Measurements from ENCODE around the gene SSU72. TPM values are rescaled to one million over a fixed set of nuclear protein-coding genes. Genes with fewer than 3 reads are reported as not detected.
"Not testable (repeated sequence)": the region's sequence is repeated elsewhere in the genome, so short reads cannot be mapped to it uniquely, and the experiment has no call there.

The SSU72 gene
- polyA plus RNA-seq, 1 donor from 2014 or later = 56.2 TPM

DNA sequence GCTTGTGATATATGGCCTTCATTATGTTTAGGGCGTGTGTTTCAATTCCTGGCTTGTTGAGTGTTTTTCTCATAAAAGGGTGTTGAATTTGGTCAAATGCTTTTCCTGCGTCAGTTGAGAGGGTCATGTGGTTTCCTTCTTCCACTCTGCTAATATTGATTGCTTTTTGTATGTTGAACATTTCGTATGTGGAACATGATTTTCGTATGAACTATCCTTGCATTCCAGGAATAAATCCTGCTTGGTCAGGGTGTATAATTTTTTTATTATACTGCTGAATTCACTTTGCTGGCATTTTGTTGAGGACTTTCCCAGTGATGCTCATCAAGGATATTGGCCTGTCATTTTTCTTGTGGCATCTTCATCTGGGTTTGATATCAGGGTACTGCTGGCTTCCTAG, 67.4 kb downstream of the SSU72 start:
- Histone ChIP-seq H2AFZ (ENCODE audit: low read depth, low read length) (no peak overlapping the region), H4K20me1 (ENCODE audit: insufficient read depth) (no peaks in the 10 kb centered on the region), H3K9me3 (ENCODE audit: low read length) (no peaks in the 10 kb centered on the region), H3K9ac (ENCODE audit: low read length) (no peak overlapping the region), H3K4me2 (ENCODE audit: low read length) (no peak overlapping the region), H3K27me3 (ENCODE audit: insufficient read depth, low read depth, low read length) (no peaks in the 10 kb centered on the region), H3F3A (ENCODE audit: insufficient read depth, low read length, poor library complexity, severe bottlenecking) (no peaks in the 10 kb centered on the region), H3K79me2 (replicated peaks; ENCODE audit: insufficient read depth, low read length) (no peaks in the 10 kb centered on the region), H3K27ac (ENCODE audit: low read length) (no peak overlapping the region), H3K9me2 (ENCODE audit: insufficient read depth, low read length) (no peaks in the 10 kb centered on the region), H3K4me3 (ENCODE audit: low read length) (no peak overlapping the region), H3K36me3 (ENCODE audit: insufficient read depth, low read length) (no peaks in the 10 kb centered on the region)
- TF ChIP-seq RAD21 (conservative IDR thresholded peaks at IDR 0.05) = no peak
- TF ChIP-seq SMC3 (conservative IDR thresholded peaks at IDR 0.05; ENCODE audit: poor library complexity) = no peak
- no peak for TF ChIP-seq EZH2 (IDR thresholded peaks at IDR 0.05; ENCODE audit: borderline replicate concordance, insufficient read depth, low read length, poor library complexity, severe bottlenecking)
- TF ChIP-seq, protein P1, sequence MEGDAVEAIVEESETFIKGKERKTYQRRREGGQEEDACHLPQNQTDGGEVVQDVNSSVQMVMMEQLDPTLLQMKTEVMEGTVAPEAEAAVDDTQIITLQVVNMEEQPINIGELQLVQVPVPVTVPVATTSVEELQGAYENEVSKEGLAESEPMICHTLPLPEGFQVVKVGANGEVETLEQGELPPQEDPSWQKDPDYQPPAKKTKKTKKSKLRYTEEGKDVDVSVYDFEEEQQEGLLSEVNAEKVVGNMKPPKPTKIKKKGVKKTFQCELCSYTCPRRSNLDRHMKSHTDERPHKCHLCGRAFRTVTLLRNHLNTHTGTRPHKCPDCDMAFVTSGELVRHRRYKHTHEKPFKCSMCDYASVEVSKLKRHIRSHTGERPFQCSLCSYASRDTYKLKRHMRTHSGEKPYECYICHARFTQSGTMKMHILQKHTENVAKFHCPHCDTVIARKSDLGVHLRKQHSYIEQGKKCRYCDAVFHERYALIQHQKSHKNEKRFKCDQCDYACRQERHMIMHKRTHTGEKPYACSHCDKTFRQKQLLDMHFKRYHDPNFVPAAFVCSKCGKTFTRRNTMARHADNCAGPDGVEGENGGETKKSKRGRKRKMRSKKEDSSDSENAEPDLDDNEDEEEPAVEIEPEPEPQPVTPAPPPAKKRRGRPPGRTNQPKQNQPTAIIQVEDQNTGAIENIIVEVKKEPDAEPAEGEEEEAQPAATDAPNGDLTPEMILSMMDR (IDR thresholded peaks at IDR 0.05; ENCODE audit: poor library complexity, severe bottlenecking) = no peak
- no peak for TF ChIP-seq EP300 (conservative IDR thresholded peaks at IDR 0.05; ENCODE audit: poor library complexity, severe bottlenecking)
- TF ChIP-seq, protein P2, sequence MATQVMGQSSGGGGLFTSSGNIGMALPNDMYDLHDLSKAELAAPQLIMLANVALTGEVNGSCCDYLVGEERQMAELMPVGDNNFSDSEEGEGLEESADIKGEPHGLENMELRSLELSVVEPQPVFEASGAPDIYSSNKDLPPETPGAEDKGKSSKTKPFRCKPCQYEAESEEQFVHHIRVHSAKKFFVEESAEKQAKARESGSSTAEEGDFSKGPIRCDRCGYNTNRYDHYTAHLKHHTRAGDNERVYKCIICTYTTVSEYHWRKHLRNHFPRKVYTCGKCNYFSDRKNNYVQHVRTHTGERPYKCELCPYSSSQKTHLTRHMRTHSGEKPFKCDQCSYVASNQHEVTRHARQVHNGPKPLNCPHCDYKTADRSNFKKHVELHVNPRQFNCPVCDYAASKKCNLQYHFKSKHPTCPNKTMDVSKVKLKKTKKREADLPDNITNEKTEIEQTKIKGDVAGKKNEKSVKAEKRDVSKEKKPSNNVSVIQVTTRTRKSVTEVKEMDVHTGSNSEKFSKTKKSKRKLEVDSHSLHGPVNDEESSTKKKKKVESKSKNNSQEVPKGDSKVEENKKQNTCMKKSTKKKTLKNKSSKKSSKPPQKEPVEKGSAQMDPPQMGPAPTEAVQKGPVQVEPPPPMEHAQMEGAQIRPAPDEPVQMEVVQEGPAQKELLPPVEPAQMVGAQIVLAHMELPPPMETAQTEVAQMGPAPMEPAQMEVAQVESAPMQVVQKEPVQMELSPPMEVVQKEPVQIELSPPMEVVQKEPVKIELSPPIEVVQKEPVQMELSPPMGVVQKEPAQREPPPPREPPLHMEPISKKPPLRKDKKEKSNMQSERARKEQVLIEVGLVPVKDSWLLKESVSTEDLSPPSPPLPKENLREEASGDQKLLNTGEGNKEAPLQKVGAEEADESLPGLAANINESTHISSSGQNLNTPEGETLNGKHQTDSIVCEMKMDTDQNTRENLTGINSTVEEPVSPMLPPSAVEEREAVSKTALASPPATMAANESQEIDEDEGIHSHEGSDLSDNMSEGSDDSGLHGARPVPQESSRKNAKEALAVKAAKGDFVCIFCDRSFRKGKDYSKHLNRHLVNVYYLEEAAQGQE (IDR thresholded peaks at IDR 0.05; ENCODE audit: borderline replicate concordance) = no peak
- no peak for TF ChIP-seq POLR2AphosphoS5 (IDR thresholded peaks at IDR 0.05)

DNA sequence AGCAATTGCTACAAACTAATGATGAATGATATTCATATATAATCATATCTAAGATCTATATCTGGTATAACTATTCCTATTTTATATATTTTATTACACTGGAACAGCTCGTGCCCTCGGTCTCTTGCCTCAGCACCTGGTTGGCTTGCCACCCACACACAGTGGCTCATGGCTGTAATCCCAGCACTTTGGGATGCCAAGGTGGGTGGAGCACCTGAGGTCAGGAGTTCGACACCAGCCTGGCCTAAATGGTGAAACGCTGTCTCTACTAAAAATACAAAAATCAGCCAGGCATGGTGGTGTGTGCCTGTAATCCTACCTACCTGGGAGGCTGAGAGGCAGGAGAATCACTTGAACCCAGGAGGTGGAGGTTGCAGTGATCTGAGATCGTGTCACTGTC, 68.9 kb downstream of the SSU72 start:
- not testable (repeated sequence) for H3K4me3 ChIP-seq (ENCODE audit: low read length); H3K9me2 ChIP-seq (ENCODE audit: insufficient read depth, low read length); H3F3A ChIP-seq (ENCODE audit: insufficient read depth, low read length, poor library complexity, severe bottlenecking); H4K20me1 ChIP-seq (ENCODE audit: insufficient read depth); H3K9me3 ChIP-seq (ENCODE audit: low read length); H3K4me2 ChIP-seq (ENCODE audit: low read length); H3K36me3 ChIP-seq (ENCODE audit: insufficient read depth, low read length); H3K9ac ChIP-seq (ENCODE audit: low read length); H2AFZ ChIP-seq (ENCODE audit: low read depth, low read length); H3K27ac ChIP-seq (ENCODE audit: low read length); H3K79me2 ChIP-seq (replicated peaks; ENCODE audit: insufficient read depth, low read length); H3K27me3 ChIP-seq (ENCODE audit: insufficient read depth, low read depth, low read length)

DNA sequence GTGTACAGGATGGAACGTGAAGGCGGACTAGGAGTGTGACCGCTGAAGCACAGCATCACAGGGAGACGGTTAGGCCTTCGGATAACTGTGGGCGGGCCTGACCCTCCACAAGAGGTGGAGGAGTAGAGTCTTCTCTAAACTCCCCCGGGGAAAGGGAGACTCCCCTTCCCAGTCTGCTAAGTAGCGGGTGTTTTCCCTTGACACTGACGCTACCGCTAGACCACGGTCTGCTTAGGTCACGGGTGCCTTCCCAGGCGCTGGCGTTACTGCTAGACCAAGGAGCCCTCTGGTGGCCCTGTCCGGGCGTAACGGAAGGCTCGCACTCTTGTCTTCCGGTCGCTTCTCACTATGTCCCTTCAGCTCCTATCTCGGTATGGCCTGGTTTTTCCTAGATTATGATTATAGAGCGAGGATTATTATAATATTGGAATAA, 69.3 kb downstream of the SSU72 start:
- H3K27ac ChIP-seq (ENCODE audit: low read length); H2AFZ ChIP-seq (ENCODE audit: low read depth, low read length); H3K36me3 ChIP-seq (ENCODE audit: insufficient read depth, low read length); H3K9me3 ChIP-seq (ENCODE audit: low read length); H3K79me2 ChIP-seq (replicated peaks; ENCODE audit: insufficient read depth, low read length); H3K27me3 ChIP-seq (ENCODE audit: insufficient read depth, low read depth, low read length); H3K4me3 ChIP-seq (ENCODE audit: low read length); H3F3A ChIP-seq (ENCODE audit: insufficient read depth, low read length, poor library complexity, severe bottlenecking); H3K4me2 ChIP-seq (ENCODE audit: low read length); H4K20me1 ChIP-seq (ENCODE audit: insufficient read depth); H3K9ac ChIP-seq (ENCODE audit: low read length); H3K9me2 ChIP-seq (ENCODE audit: insufficient read depth, low read length): not testable (repeated sequence)
- peak; percentile 19 for TF ChIP-seq SMC3 (conservative IDR thresholded peaks at IDR 0.05; ENCODE audit: poor library complexity)

DNA sequence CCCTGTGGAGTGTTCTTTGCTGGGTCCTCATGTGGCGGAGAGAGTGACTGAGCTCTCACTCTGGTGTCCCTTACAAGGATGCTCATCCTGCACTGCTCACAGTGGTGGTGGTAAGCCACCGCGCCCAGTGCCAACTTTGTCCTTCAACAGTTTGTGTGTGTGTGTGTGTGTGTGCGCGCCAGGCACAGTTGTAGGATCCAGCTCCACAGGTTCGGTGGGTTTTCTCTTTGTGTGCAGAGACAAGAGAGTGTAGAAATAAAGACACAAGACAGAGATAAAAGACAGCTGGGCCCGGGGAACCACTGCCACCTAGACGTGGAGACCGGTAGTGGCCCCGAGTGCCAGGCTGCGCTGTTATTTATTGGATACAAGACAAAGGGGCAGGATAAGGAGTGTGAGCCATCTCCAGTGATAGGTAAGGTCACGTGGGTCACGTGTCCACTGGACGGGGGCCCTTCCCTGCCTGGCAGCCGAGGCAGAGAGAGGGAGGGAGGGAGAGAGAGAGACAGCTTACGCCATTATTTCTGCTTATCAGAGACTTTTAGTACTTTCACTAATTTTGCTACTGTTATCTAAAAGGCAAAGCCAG, 69.8 kb downstream of the SSU72 start:
- not testable (repeated sequence) for H3K9me2 ChIP-seq (ENCODE audit: insufficient read depth, low read length); H3K9ac ChIP-seq (ENCODE audit: low read length); H3K27ac ChIP-seq (ENCODE audit: low read length); H3K9me3 ChIP-seq (ENCODE audit: low read length); H3K4me2 ChIP-seq (ENCODE audit: low read length); H3K79me2 ChIP-seq (replicated peaks; ENCODE audit: insufficient read depth, low read length); H3K27me3 ChIP-seq (ENCODE audit: insufficient read depth, low read depth, low read length); H3K36me3 ChIP-seq (ENCODE audit: insufficient read depth, low read length); H3F3A ChIP-seq (ENCODE audit: insufficient read depth, low read length, poor library complexity, severe bottlenecking); H3K4me3 ChIP-seq (ENCODE audit: low read length); H2AFZ ChIP-seq (ENCODE audit: low read depth, low read length); H4K20me1 ChIP-seq (ENCODE audit: insufficient read depth)

DNA sequence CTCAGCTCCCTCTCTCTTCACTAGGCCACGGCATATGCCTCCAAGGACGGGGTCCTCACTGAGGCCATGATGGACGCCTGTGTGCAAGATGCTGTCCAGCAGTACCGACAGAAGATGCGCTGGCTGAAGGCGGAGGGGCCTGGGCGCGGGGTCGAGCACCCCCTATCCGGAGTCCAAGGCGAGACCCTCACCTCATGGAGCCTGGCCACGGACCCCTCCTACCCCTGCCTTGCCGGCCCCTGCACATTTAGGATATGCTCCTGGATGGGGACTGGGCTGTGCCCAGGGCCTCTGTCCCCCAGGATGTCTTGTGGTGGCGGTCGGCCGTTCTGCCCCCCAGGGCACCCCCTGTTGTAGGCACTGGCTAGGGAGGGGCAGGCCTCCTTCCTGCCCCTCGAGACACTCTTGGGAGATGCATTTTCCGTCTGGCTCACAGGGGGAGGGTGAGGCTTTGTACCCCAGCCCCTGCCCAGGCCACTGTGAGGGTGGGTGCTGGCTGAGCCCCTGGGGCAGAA, 79.1 kb downstream of the SSU72 start:
- not testable (repeated sequence) for H3K4me2 ChIP-seq (ENCODE audit: low read length); H3K36me3 ChIP-seq (ENCODE audit: insufficient read depth, low read length); H3K79me2 ChIP-seq (replicated peaks; ENCODE audit: insufficient read depth, low read length); H3K9me2 ChIP-seq (ENCODE audit: insufficient read depth, low read length); H3K27ac ChIP-seq (ENCODE audit: low read length); H3K9ac ChIP-seq (ENCODE audit: low read length); H4K20me1 ChIP-seq (ENCODE audit: insufficient read depth); H3K4me3 ChIP-seq (ENCODE audit: low read length); H3F3A ChIP-seq (ENCODE audit: insufficient read depth, low read length, poor library complexity, severe bottlenecking); H2AFZ ChIP-seq (ENCODE audit: low read depth, low read length); H3K27me3 ChIP-seq (ENCODE audit: insufficient read depth, low read depth, low read length); H3K9me3 ChIP-seq (ENCODE audit: low read length)

All from neural cell (in vitro differentiated cells).